Measurements from ENCODE around the gene ANO1.

DNA sequence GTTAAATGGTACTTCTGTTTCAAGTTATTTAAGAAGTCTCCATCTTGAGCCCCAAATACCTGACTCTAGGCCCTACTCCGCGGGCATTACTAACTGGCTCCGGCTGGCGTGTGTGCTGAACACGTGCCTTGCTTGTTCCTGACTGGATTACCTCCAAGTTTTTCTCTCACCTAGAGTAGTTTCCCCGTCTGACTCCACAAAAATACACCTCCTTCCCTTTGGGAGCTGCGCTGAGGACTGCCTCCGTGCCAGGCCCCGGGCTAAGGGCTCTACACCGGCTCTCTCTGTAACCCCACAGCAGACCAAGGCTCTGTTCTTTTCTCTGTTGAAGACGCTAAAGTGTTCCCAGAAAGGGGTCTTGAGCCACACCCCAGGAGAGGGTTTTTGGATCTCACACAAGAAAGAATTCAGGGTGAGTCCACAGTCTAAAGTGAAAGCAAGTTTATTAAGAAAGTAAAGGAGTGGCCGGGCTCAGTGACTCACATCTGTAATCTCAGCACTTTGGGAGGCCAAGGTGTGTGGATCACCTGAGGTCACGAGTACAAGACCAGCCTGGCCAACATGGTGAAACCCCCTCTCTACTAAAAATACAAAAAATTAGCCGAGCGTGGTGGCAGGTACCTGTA lies 61.8 kb downstream of the ANO1 start:
- TF ChIP-seq RAD21 (IDR thresholded peaks at IDR 0.05; ENCODE audit: low read depth) (no peak), EZH2phosphoT487 (IDR thresholded peaks at IDR 0.05; ENCODE audit: borderline replicate concordance) (no peak), SP1 (IDR thresholded peaks at IDR 0.05; ENCODE audit: low read depth) (no peak), SIN3A (IDR thresholded peaks at IDR 0.05; ENCODE audit: low read depth) (no peak), POLR2A (IDR thresholded peaks at IDR 0.05; ENCODE audit: borderline replicate concordance, extremely low read depth, insufficient read depth, insufficient read length) (no peak)
- TF ChIP-seq, protein P1, sequence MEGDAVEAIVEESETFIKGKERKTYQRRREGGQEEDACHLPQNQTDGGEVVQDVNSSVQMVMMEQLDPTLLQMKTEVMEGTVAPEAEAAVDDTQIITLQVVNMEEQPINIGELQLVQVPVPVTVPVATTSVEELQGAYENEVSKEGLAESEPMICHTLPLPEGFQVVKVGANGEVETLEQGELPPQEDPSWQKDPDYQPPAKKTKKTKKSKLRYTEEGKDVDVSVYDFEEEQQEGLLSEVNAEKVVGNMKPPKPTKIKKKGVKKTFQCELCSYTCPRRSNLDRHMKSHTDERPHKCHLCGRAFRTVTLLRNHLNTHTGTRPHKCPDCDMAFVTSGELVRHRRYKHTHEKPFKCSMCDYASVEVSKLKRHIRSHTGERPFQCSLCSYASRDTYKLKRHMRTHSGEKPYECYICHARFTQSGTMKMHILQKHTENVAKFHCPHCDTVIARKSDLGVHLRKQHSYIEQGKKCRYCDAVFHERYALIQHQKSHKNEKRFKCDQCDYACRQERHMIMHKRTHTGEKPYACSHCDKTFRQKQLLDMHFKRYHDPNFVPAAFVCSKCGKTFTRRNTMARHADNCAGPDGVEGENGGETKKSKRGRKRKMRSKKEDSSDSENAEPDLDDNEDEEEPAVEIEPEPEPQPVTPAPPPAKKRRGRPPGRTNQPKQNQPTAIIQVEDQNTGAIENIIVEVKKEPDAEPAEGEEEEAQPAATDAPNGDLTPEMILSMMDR (IDR thresholded peaks at IDR 0.05 in 2 of 3, conservative IDR thresholded peaks at IDR 0.05 in 1 of 3; ENCODE audit: borderline replicate concordance in 1 of 3, insufficient read depth in 1 of 3, low read depth in 2 of 3, low read length in 2 of 3), result no peak
- TF ChIP-seq, protein P2, sequence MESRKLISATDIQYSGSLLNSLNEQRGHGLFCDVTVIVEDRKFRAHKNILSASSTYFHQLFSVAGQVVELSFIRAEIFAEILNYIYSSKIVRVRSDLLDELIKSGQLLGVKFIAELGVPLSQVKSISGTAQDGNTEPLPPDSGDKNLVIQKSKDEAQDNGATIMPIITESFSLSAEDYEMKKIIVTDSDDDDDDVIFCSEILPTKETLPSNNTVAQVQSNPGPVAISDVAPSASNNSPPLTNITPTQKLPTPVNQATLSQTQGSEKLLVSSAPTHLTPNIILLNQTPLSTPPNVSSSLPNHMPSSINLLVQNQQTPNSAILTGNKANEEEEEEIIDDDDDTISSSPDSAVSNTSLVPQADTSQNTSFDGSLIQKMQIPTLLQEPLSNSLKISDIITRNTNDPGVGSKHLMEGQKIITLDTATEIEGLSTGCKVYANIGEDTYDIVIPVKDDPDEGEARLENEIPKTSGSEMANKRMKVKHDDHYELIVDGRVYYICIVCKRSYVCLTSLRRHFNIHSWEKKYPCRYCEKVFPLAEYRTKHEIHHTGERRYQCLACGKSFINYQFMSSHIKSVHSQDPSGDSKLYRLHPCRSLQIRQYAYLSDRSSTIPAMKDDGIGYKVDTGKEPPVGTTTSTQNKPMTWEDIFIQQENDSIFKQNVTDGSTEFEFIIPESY (IDR thresholded peaks at IDR 0.05; ENCODE audit: extremely low read depth, insufficient replicate concordance, low read length), result no peak

All from HCT116 (cell line).